WTC11 (cell line): ENCODE results near the gene KLK3. TPM values are rescaled to one million over a fixed set of nuclear protein-coding genes. Genes with fewer than 3 reads are reported as not detected.
A peak's percentile ranks its signal among the peaks of the same experiment; 100 is the strongest.

ENCODE experiments used
- ATAC-seq: fragments of 200-7000 bp; cut with Tn5 transposase; 2 replicates; pipeline ENCODE4 v1.10.0; 2021; ENCODE audit warnings: mild to moderate bottlenecking, moderate library complexity
- CTCF ChIA-PET: fragments of 300-600 bp; sonication (Branson Sonifier 250); formaldehyde crosslinking; loops from one replicate; lab custom pipeline; 2021; ENCODE audit warnings: antibody characterized with exemption; lab: Charles Lee
- POLR2A ChIA-PET: fragments of 350-600 bp; sonication (Branson Sonifier 250); formaldehyde crosslinking; loops from one replicate; lab custom pipeline; 2021; ENCODE audit warnings: antibody characterized with exemption; lab: Charles Lee
- DNase-seq: peaks from one replicate; pipeline ENCODE4 v3.0.0; 2021; ENCODE audit warnings: low spot score
- H3K27ac Mint-ChIP-seq: 2 replicates; pipeline ENCODE4 v1.8.0; 2021; ENCODE audit warnings: mixed read lengths
- H3K27me3 Mint-ChIP-seq: 2 replicates; pipeline ENCODE4 v1.8.0; 2021; ENCODE audit warnings: low read depth, mild to moderate bottlenecking, moderate library complexity, mixed read lengths
- H3K36me3 Mint-ChIP-seq: 2 replicates; pipeline ENCODE4 v1.8.0; 2021; ENCODE audit warnings: mixed read lengths
- H3K4me1 Mint-ChIP-seq: 2 replicates; pipeline ENCODE4 v1.8.0; 2022; ENCODE audit warnings: mixed read lengths
- H3K4me3 Mint-ChIP-seq: 2 replicates; pipeline ENCODE4 v1.8.0; 2021; ENCODE audit warnings: mild to moderate bottlenecking, moderate library complexity, mixed read lengths
- H3K9me3 Mint-ChIP-seq: 2 replicates; pipeline ENCODE4 v1.8.0; 2021; ENCODE audit warnings: mixed read lengths
- ETV6 ChIP-seq: sonication (generic); formaldehyde crosslinking; IDR thresholded peaks from 2 replicates; pipeline ENCODE4 v1.8.1; 2022; ENCODE audit warnings: mild to moderate bottlenecking, missing genetic modification reagents
- GTF2I ChIP-seq: fragments of 250-450 bp; sonication (Bioruptor Pico); conservative IDR thresholded peaks from 2 replicates; pipeline ENCODE4 v1.4.0; 2021; ENCODE audit warnings: mild to moderate bottlenecking
- JAZF1 ChIP-seq: fragments of 250-450 bp; sonication (Bioruptor Pico); IDR thresholded peaks from 2 replicates; pipeline ENCODE4 v1.9.0; 2021; ENCODE audit warnings: moderate library complexity, mild to moderate bottlenecking, inconsistent platforms
- NFATC4 ChIP-seq: fragments of 250-450 bp; sonication (Bioruptor Pico); IDR thresholded peaks from 2 replicates; pipeline ENCODE4 v1.9.0; 2021; ENCODE audit warnings: mild to moderate bottlenecking
- NFYB ChIP-seq: sonication (generic); formaldehyde crosslinking; conservative IDR thresholded peaks from 2 replicates; pipeline ENCODE4 v1.8.0; 2022; ENCODE audit warnings: low read depth, missing genetic modification reagents
- SOX15 ChIP-seq: fragments of 250-450 bp; sonication (Bioruptor Pico); IDR thresholded peaks from 2 replicates; pipeline ENCODE4 v1.9.0; 2021; ENCODE audit warnings: mild to moderate bottlenecking
- TP53 ChIP-seq: sonication (generic); formaldehyde crosslinking; IDR thresholded peaks from 2 replicates; pipeline ENCODE4 v1.8.1; 2023; ENCODE audit warnings: mild to moderate bottlenecking, missing genetic modification reagents
- ZNF219 ChIP-seq: sonication (generic); formaldehyde crosslinking; IDR thresholded peaks from 2 replicates; pipeline ENCODE4 v1.8.0; 2023; ENCODE audit warnings: missing genetic modification reagents, mild to moderate bottlenecking, borderline replicate concordance
- total RNA-seq: library from RNA; stranded (reverse); gene quantifications from 3 replicates; pipeline ENCODE4 v1.2.3, GENCODE V29; 2021
- TF ChIP-seq, protein P1 (sequence below): fragments of 250-450 bp; sonication (Bioruptor Pico); IDR thresholded peaks from 2 replicates; pipeline ENCODE4 v2.1.2; 2022; ENCODE audit warnings: mild to moderate bottlenecking, moderate library complexity
- TF ChIP-seq, protein P2 (sequence below): fragments of 250-450 bp; sonication (Bioruptor Pico); conservative IDR thresholded peaks from 2 replicates; pipeline ENCODE4 v1.9.0; 2021; ENCODE audit warnings: mild to moderate bottlenecking
- TF ChIP-seq, protein P3 (sequence below): sonication (generic); formaldehyde crosslinking; IDR thresholded peaks from 2 replicates; pipeline ENCODE4 v1.8.1; 2022; ENCODE audit warnings: mild to moderate bottlenecking, missing genetic modification reagents, moderate library complexity, borderline replicate concordance
- TF ChIP-seq, protein P4 (sequence below): fragments of 250-450 bp; sonication (Bioruptor Pico); IDR thresholded peaks from 2 replicates; pipeline ENCODE4 v1.9.0; 2021; ENCODE audit warnings: mild to moderate bottlenecking
- TF ChIP-seq, protein P5 (sequence below): sonication (generic); formaldehyde crosslinking; IDR thresholded peaks from 2 replicates; pipeline ENCODE4 v1.8.0; 2022; ENCODE audit warnings: mild to moderate bottlenecking, missing genetic modification reagents
- TF ChIP-seq, protein P6 (sequence below): fragments of 250-450 bp; sonication (Bioruptor Pico); IDR thresholded peaks from 2 replicates; pipeline ENCODE4 v1.9.0; 2021; ENCODE audit warnings: moderate library complexity, mild to moderate bottlenecking, inconsistent platforms, borderline replicate concordance
- TF ChIP-seq, protein P7 (sequence below): sonication (generic); formaldehyde crosslinking; IDR thresholded peaks from 2 replicates; pipeline ENCODE4 v1.8.1; 2023; ENCODE audit warnings: mild to moderate bottlenecking, missing genetic modification reagents

Gene KLK3
- total RNA-seq, 1 experiment from 2014 or later = 0.13 TPM

DNA sequence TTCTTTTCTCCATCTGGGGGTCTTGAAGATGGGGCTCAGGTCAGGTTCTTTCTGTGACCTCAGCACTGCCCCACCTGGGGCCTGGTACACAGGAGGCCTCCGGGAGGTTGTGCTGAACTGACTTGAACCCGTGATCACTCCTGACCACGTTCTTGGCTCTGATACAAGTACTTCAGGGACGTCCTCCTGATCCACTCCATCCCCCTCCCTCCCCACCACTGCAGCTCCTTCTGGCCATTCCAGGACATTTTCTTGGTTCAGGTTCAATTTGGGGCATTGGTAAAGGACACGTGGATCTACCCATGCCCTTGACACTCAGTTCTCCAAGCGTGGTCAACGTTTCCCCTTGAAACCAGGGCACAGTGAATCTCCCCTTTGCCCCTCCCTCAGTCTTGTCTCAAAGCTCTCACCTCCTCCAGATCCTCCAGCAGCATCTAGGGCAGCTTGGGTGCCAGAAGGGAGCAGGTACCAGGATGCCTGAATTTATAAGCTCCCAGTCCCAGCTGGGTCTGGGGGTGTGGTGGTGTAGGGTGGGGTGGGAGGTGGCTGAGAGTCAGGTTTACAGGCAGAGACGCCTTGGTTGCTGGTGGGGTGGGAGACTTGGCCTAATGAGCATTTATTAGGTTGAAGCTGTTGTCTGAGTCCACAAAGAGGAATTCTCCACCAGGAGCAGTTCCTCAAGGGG, 21.5 kb upstream of the KLK3 start, which contains the start of gene KLK15 (continued):
- TF ChIP-seq, protein P1, sequence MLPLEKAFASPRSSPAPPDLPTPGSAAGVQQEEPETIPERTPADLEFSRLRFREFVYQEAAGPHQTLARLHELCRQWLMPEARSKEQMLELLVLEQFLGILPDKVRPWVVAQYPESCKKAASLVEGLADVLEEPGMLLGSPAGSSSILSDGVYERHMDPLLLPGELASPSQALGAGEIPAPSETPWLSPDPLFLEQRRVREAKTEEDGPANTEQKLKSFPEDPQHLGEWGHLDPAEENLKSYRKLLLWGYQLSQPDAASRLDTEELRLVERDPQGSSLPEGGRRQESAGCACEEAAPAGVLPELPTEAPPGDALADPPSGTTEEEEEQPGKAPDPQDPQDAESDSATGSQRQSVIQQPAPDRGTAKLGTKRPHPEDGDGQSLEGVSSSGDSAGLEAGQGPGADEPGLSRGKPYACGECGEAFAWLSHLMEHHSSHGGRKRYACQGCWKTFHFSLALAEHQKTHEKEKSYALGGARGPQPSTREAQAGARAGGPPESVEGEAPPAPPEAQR (CRISPR knock-in tag) = no peak
- TF ChIP-seq NFYB (CRISPR knock-in tag) = no peak
- TF ChIP-seq TP53 (CRISPR knock-in tag) = no peak

DNA sequence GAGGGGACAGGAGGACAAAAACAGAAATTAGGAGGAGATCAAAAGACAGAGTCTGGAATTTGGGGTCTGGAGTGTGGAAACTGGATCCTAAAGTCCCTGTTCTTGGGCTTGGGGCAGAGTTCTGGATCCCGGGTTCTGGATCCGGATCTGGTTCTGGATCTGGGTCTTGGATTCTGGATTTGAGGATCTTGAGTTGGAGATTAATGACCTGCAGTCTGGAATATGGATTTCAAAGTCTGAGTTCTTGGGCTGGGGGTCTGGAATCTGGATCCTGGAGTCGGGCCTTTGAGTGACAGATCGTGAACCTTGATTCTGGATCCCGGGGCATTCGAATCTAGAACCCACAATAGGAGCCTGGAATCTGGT, 20.9 kb upstream of the KLK3 start:
- TF ChIP-seq JAZF1 (CRISPR knock-in tag) (no peak), GTF2I (CRISPR knock-in tag) (no peak), ETV6 (CRISPR knock-in tag) (no peak)
- TF ChIP-seq, protein P2, sequence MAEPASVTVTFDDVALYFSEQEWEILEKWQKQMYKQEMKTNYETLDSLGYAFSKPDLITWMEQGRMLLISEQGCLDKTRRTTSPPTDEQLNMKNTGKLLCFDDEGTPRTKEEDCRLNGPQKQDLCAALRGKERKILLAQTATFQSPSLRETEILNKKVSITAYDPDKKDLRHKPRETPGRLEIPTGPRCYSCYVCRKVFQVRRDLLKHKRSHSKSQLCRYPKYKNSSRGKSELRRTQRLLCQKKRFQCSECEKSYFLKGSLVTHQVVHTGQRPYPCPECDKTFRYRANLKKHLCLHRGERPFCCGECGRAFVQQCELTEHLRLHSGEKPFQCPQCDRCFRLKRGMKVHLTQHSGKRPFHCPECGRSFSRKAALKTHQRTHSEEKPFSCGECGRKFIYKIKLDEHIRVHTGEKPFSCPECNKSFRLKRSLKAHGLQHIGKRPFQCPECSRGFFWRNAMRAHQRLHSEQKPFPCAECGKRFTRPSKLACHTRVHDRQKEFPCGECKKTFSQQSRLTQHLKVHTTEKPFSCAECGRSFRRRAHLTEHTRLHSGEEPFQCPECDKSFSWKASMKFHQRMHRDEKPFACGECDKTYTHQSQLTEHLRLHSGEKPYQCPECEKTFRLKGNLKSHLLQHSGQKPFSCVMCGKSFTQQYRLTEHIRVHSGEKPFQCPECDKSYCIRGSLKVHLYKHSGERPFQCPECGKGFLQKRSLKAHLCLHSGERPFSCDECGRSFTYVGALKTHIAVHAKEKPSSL (CRISPR knock-in tag) = no peak
- TF ChIP-seq, protein P3, sequence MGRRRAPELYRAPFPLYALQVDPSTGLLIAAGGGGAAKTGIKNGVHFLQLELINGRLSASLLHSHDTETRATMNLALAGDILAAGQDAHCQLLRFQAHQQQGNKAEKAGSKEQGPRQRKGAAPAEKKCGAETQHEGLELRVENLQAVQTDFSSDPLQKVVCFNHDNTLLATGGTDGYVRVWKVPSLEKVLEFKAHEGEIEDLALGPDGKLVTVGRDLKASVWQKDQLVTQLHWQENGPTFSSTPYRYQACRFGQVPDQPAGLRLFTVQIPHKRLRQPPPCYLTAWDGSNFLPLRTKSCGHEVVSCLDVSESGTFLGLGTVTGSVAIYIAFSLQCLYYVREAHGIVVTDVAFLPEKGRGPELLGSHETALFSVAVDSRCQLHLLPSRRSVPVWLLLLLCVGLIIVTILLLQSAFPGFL (CRISPR knock-in tag) = no peak

DNA sequence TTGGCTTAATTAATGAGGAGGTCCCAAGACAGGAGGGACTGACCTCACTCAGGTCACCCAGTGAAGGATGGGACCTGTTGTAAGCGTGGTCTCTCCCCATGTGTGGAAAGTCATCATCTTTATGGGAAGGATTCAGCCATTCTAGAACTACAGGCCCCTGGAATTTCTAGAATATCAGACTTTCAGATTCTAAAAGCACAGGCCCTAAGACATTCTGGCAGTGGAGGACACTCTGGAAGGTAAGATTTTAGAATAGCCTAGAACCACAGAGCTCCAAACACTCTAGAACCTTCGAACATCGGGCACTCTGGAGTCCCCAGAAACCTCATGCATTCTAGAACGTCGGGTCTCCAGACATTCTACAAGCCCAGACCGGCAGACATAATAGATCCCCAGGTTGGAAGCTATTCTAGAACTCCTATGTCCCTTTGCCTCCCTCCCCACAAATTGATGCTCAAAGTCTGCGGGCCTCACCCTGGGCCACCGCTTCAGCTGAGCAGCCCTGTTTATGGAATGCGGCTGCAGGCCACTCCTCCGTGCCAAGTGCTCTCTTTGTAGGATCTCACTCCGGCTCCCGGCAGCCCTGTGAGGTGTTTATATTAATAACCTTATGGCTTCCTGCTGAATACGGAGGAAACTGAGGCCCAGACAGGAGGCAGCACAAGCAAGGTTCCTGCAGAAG, 19.5 kb upstream of the KLK3 start:
- ATAC-seq (peak; percentile 44), DNase-seq (no peak)
- ChIA-PET POLR2A (no interaction called here), CTCF (interaction anchor here (0.5 kb wide), 1 partner anchor 68 kb away, joined by 3 read pairs; no protein-coding TSS in a partner anchor)
- no peaks in the 10 kb centered on the region for H3K9me3 Mint-ChIP-seq
- no peak overlapping the region for H3K27ac Mint-ChIP-seq
- H3K27me3 Mint-ChIP-seq = peaks cover 62% of the 10 kb centered on the region
- H3K4me3 Mint-ChIP-seq = peak overlapping the region; percentile 83
- H3K36me3 Mint-ChIP-seq = no peaks in the 10 kb centered on the region
- H3K4me1 Mint-ChIP-seq = peaks cover 19% of the 10 kb centered on the region
- no peak for TF ChIP-seq ZNF219 (CRISPR knock-in tag)
- no peak for TF ChIP-seq NFATC4 (CRISPR knock-in tag)
- TF ChIP-seq, protein P4, sequence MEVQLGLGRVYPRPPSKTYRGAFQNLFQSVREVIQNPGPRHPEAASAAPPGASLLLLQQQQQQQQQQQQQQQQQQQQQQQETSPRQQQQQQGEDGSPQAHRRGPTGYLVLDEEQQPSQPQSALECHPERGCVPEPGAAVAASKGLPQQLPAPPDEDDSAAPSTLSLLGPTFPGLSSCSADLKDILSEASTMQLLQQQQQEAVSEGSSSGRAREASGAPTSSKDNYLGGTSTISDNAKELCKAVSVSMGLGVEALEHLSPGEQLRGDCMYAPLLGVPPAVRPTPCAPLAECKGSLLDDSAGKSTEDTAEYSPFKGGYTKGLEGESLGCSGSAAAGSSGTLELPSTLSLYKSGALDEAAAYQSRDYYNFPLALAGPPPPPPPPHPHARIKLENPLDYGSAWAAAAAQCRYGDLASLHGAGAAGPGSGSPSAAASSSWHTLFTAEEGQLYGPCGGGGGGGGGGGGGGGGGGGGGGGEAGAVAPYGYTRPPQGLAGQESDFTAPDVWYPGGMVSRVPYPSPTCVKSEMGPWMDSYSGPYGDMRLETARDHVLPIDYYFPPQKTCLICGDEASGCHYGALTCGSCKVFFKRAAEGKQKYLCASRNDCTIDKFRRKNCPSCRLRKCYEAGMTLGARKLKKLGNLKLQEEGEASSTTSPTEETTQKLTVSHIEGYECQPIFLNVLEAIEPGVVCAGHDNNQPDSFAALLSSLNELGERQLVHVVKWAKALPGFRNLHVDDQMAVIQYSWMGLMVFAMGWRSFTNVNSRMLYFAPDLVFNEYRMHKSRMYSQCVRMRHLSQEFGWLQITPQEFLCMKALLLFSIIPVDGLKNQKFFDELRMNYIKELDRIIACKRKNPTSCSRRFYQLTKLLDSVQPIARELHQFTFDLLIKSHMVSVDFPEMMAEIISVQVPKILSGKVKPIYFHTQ (CRISPR knock-in tag) = no peak
- TF ChIP-seq, protein P3 (CRISPR knock-in tag) = no peak
- TF ChIP-seq, protein P5, sequence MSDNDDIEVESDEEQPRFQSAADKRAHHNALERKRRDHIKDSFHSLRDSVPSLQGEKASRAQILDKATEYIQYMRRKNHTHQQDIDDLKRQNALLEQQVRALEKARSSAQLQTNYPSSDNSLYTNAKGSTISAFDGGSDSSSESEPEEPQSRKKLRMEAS (CRISPR knock-in tag) = no peak
- TF ChIP-seq SOX15 (CRISPR knock-in tag) = no peak
- TF ChIP-seq, protein P6, sequence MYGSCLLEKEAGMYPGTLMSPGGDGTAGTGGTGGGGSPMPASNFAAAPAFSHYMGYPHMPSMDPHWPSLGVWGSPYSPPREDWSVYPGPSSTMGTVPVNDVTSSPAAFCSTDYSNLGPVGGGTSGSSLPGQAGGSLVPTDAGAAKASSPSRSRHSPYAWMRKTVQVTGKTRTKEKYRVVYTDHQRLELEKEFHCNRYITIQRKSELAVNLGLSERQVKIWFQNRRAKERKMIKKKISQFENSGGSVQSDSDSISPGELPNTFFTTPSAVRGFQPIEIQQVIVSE = no peak
- TF ChIP-seq, protein P1 (CRISPR knock-in tag) = no peak
- no peak for TF ChIP-seq TP53 (CRISPR knock-in tag)
- TF ChIP-seq, protein P7, sequence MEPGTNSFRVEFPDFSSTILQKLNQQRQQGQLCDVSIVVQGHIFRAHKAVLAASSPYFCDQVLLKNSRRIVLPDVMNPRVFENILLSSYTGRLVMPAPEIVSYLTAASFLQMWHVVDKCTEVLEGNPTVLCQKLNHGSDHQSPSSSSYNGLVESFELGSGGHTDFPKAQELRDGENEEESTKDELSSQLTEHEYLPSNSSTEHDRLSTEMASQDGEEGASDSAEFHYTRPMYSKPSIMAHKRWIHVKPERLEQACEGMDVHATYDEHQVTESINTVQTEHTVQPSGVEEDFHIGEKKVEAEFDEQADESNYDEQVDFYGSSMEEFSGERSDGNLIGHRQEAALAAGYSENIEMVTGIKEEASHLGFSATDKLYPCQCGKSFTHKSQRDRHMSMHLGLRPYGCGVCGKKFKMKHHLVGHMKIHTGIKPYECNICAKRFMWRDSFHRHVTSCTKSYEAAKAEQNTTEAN = no peak

More for the DNA sequence above, 20.9 kb upstream of the KLK3 start:
- H3K4me1 Mint-ChIP-seq = peaks cover 21% of the 10 kb centered on the region
- ChIA-PET POLR2A (no interaction called here), CTCF (no interaction called here)
- H3K9me3 Mint-ChIP-seq = no peaks in the 10 kb centered on the region
- ATAC-seq = no peak
- H3K36me3 Mint-ChIP-seq = no peaks in the 10 kb centered on the region
- H3K4me3 Mint-ChIP-seq = no peak overlapping the region
- H3K27ac Mint-ChIP-seq = no peak overlapping the region
- peaks cover 55% of the 10 kb centered on the region for H3K27me3 Mint-ChIP-seq
- no peak for DNase-seq
